ENCODE data around the gene MMP2.

The MMP2 gene

DNA sequence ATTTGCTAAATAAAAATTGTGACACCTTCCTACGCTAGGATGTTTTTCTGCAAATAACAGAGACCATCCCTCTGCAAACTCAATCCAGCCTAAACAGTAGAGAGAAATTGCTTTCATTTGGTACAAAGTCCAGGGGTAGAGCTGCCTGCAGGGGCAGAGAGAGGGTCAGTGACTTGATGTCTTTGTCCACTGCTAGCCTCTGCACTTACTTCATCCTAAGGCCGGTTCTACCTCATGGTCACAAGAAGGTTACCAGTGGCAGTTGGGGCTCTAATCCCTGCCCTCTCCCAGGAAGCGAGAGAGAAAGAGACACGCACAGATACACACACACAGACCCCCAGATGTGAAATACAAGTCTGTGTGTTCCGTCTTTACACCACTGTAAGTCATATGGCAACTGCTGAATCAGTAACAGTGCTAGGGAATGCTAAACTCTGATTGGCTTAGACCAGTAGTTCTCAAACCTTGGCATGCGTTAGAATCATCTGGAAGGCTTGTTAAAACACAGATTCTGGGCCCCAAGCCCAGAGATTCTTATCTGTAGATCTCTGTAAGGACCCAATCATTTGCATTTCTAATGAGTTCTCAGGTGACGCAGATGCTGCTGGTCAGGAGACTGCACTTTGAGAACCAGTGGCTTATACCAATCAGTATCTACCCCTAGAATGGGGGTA lies 16.8 kb downstream of the MMP2 start:
- no peak for DNase-seq

GRCh38 chr16:55496509-55497145 lies 17.6 kb downstream of the MMP2 start:
- no peak for DNase-seq

GRCh38 chr16:55497558-55497957 lies 18.6 kb downstream of the MMP2 start:
- DNase-seq, result no peak

DNA sequence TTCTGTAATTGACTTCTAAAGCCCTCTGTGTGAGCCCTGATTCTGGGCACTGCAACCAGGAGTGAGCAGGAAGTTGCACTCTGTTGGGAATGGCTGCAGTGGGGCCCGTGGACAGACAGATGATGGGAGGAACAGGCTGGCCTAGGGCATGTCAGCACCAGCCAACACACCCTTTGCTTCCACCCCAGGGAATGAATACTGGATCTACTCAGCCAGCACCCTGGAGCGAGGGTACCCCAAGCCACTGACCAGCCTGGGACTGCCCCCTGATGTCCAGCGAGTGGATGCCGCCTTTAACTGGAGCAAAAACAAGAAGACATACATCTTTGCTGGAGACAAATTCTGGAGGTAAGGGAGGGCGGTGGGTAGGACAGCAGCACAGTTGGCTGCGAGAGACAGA lies 19.1 kb downstream of the MMP2 start:
- DNase-seq, result no peak

DNA sequence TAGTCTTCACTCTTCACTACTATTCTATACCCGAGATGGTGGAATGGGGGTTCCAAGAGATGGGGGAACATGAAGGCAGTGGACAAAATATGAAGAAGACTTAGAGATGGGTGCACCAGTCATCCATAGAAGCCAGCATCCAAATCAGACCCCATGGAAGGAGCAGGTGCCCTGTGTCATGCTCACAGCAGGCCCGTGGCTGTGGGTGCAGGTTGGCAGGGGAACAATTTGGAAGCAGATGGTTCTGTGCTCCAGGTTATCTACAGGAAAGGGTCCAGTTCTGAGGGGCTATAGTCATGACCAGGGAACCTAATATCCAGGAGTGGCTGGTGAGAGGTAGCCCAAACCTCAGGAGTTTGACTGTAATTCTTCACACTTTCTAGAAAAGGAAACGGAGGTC lies 20.3 kb downstream of the MMP2 start:
- DNase-seq, result no peak

DNA sequence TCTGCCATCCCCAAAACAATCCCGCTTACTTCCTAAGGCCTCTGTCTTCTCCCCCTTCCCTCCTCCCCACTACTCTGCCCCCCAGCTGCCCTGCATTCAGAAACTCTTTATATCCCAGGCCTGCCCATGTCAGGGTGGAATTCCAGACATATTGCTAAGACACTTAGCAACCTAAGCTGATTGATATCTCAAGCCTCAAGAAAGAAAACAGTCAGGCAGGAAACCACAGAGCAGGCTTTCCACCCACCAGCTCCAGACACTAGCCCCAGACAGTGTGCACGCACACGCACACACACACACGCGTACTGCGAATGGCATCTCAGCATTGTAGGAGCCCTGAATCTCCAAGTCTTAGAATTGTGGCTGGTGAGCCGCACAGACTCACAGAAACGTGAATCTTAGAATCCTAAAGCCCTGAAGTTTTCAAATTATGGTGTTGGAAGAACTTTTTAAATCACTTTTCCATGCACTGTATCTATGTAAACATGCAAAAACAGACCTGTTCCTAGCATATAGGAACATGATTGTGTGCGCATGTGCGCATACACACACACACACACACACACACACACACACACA lies 21.0 kb downstream of the MMP2 start:
- peak; percentile 70 for DNase-seq

DNA sequence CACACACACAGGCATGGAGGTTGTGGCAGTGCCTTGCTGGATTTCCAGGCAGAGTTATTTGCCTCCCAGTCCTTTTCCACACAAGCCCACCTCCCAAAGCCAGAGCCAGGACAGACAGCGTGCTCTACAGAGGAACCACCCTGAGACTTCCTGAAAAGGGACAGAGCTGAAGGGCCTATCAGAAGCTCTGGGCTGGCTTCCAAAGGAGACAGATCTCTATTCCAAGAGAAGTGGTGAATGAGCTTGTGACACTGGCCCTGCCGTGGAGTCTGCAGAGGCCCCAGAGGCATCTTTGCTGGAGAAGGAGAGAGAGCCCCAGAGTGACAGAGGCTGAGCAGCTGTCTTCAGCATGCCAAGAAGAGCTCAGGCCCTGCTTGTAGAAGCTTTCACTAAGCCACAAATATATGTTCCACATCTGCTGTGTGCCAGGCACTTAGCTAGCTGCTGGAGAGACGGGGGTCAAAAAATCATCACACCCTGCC lies 21.6 kb downstream of the MMP2 start:
- no peak for DNase-seq

- no peak for DNase-seq
Observed at GRCh38 chr16:55501549-55502322, 22.7 kb downstream of the MMP2 start.

- DNase-seq, result no peak
Observed at GRCh38 chr16:55502801-55503366, 23.9 kb downstream of the MMP2 start.

- DNase-seq, result no peak
Observed at GRCh38 chr16:55503726-55504550, 24.9 kb downstream of the MMP2 start.

- DNase-seq, result no peak
Observed at GRCh38 chr16:55505333-55506015, 26.5 kb downstream of the MMP2 start.

- no peak for DNase-seq
Observed at GRCh38 chr16:55506083-55506482, 27.1 kb downstream of the MMP2 start.

GRCh38 chr16:55506708-55507107 lies 27.7 kb downstream of the MMP2 start:
- no peak for DNase-seq

DNA sequence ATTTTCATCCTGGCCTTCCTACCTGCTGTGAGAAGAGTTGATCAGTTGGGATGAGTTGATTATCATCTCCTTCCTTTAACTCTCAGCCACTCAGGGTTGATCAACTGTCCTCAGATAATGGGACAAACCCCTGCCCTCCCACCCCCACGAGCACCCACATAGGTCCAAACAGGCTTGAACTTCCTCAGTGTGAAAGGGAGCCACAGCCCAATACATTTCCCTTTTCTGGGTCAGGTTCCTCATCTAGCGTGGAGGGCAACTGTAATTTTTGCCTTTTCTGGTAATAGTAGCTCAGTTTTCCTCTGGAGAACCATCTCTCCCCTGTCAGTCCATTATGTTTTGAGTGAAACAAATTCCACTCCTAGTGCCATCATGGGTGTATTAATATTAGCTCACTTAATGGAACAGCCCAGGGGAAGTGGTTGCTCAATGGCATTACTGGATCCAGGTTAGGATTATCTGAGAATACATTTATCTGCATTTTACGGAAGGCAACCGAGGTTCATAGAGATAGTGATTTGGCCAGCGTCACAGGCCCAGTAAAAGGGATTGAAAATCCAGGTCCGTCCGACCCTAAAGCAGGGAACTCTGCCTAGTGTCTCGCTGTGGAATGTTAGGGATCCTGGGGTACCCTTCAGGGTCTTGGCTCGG lies 29.4 kb downstream of the MMP2 start:
- DNase-seq, result no peak

GRCh38 chr16:55508941-55509931 lies 30.2 kb downstream of the MMP2 start, which contains the start of gene LPCAT2:
TSS of gene LPCAT2 (plus strand) at chr16:55509072. CDS start at chr16:55509182, 110 bp downstream.
- peak; percentile 74 for DNase-seq

DNA sequence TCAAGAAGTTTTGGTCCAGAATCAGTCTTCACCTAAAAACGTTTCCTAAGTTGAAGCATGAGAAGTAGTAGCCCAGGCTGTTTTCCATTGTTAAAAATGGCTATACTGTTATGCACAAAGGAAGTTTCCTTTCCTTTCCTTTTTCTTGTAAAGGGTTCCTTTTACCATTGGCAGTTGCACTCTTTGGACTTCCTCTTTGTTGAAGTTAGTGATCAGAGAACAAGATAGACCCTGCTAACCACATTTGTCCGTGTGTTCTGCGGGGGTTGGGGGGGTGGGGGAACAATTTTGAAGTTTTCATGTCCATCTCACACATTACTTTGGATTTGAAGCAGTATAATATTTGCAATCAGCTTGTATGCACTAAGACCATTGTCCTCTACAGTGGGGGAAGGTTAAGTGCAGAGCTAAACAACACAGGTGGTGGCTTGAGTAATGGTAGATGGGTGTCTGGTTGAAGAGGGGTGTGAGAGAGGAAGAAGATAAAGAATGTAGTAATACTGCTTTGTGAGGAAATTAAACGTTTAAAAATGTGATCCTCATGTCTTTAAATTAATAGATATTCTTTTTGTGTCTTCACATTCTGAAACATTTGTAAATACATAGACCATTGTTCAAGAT lies 31.3 kb downstream of the MMP2 start:
- DNase-seq, result no peak

DNA sequence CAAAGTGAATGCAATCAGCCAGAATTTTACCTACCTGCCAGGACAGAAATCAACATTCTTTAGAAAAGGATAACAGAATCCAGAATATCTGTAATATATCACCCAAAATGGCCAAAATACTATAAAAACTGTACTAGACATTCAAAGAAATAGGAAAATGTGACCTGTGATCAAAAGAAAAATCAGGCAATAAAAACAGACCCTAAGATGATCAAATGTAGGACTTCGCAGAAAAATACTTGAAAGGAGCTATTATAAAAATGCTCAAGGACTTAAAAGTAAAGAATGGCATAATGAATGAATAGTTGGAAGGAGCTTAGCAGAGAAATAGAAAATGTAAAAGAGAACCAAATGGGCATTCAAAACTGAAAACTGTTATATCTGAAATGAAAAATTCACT lies 33.9 kb downstream of the MMP2 start:
- no peak for DNase-seq

DNA sequence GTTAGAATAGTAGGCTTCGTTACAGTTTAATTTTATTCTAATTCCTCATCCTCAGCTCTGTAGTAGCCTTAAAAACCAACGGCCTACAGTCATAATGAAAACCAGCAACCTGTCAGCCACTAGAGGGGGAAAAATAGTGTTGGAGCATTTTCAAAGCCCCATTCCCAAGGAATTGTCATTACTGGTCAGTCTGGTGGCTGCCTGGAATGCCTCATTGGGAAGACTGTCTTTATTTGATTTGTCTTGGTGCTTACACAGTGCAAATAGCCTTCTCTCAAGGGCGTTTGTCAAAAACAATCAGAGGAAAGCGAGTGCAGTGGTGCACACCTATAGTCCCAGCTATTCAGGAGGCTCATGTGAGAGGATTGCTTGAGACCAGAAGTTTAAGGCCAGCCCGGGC lies 34.6 kb downstream of the MMP2 start:
- DNase-seq, result no peak

DNA sequence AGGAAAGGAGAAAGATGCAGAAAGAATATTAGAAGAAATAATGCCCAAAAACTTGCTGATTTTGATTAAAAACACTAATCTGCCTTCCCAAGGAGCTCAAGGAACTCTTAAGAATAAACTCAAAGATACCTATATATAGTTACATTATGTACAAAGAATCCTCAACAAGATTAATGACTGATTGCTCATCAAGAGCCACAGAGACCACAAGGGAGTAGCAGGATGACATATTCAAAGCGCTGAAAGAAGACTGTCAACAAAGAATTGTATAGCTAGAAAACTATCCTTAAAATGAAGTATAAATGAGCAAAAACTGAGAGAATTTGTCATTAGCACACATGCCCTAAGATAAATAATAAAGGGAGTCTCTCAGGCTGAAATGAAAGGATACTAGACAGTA lies 36.1 kb downstream of the MMP2 start:
- no peak for DNase-seq
